HUES64 (cell line): ENCODE measurements around the gene FOSL1.

ENCODE experiments used
- H3K27ac ChIP-seq: 2 replicates; pipeline ENCODE4 v1.7.0; 2013; ENCODE audit warnings: low read depth, low read length, inconsistent platforms
- H3K27me3 ChIP-seq: 2 replicates; pipeline ENCODE4 v1.6.1; 2013; ENCODE audit warnings: mild to moderate bottlenecking, low read length; ENCODE audit not compliant: insufficient read depth
- H3K36me3 ChIP-seq: 2 replicates; pipeline ENCODE4 v1.6.1; 2013; ENCODE audit warnings: mild to moderate bottlenecking, low read length; ENCODE audit not compliant: insufficient read depth
- H3K4me1 ChIP-seq: 2 replicates; pipeline ENCODE4 v1.6.1; 2013; ENCODE audit warnings: mild to moderate bottlenecking, low read length, moderate library complexity; ENCODE audit not compliant: insufficient read depth
- H3K4me3 ChIP-seq: 2 replicates; pipeline ENCODE4 v1.5.1; 2013; ENCODE audit warnings: mild to moderate bottlenecking, low read length, moderate library complexity
- H3K9ac ChIP-seq: 2 replicates; pipeline ENCODE4 v1.6.1; 2013; ENCODE audit warnings: mild to moderate bottlenecking, low read depth, low read length
- H3K9me3 ChIP-seq: 2 replicates; pipeline ENCODE4 v1.6.1; 2013; ENCODE audit warnings: low read depth, low read length; ENCODE audit not compliant: insufficient read depth
- WGBS: fragments of 150-250, 120-280 bp; methylation state at CpG from one replicate; pipeline ENCODE4 v1.1.7; 2013; ENCODE audit warnings: missing lambda C conversion rate; 5-methylcytosine and 5-hydroxymethylcytosine counted together

FOSL1 gene

GRCh38 chr11:65937766-65938165, 37.6 kb upstream of the FOSL1 start:
- no peak overlapping the region for H3K27ac ChIP-seq
- peaks cover 3% of the 10 kb centered on the region; the same call in 1 of the 2 replicates for H3K4me1 ChIP-seq
- H3K9ac ChIP-seq: no peak overlapping the region
- WGBS: 76% methylated on average over 4 of the region's 4 CpGs
- no peaks in the 10 kb centered on the region for H3K36me3 ChIP-seq
- no peaks in the 10 kb centered on the region for H3K27me3 ChIP-seq
- no peaks in the 10 kb centered on the region for H3K9me3 ChIP-seq
- no peak overlapping the region for H3K4me3 ChIP-seq

GRCh38 chr11:65934014-65934413, 33.8 kb upstream of the FOSL1 start:
- Histone ChIP-seq H3K27me3 (no peaks in the 10 kb centered on the region), H3K4me1 (peaks cover 5% of the 10 kb centered on the region; the same call in 1 of the 2 replicates), H3K4me3 (no peak overlapping the region), H3K27ac (no peak overlapping the region), H3K9ac (no peak overlapping the region), H3K36me3 (no peaks in the 10 kb centered on the region), H3K9me3 (no peaks in the 10 kb centered on the region)
- 100% methylated on average over 1 of the region's 4 CpGs for WGBS

GRCh38 chr11:65932558-65932919, 32.4 kb upstream of the FOSL1 start:
- peak overlapping the region; percentile 15; the same call in 1 of the 2 replicates for H3K27ac ChIP-seq
- H3K4me1 ChIP-seq: peaks cover 11% of the 10 kb centered on the region; the same call in 1 of the 2 replicates
- no peaks in the 10 kb centered on the region for H3K36me3 ChIP-seq
- H3K27me3 ChIP-seq: no peaks in the 10 kb centered on the region
- 65% methylated on average over 8 of the region's 9 CpGs for WGBS
- H3K9me3 ChIP-seq: no peaks in the 10 kb centered on the region
- no peak overlapping the region for H3K4me3 ChIP-seq
- H3K9ac ChIP-seq: no peak overlapping the region

GRCh38 chr11:65931773-65932557, 31.8 kb upstream of the FOSL1 start:
- Histone ChIP-seq H3K27me3 (no peaks in the 10 kb centered on the region), H3K4me3 (no peak overlapping the region), H3K9me3 (no peaks in the 10 kb centered on the region), H3K36me3 (no peaks in the 10 kb centered on the region), H3K27ac (peak overlapping the region; percentile 15; the same call in 1 of the 2 replicates), H3K9ac (no peak overlapping the region), H3K4me1 (peaks cover 12% of the 10 kb centered on the region; the same call in 1 of the 2 replicates)
- 80% methylated on average over 13 of the region's 13 CpGs for WGBS

- Histone ChIP-seq H3K4me3 (no peak overlapping the region), H3K9ac (no peak overlapping the region)
Measured at GRCh38 chr11:65928667-65929066, 28.5 kb upstream of the FOSL1 start.

GRCh38 chr11:65927904-65928397, 27.8 kb upstream of the FOSL1 start:
- Histone ChIP-seq H3K36me3 (peaks cover 6% of the 10 kb centered on the region), H3K9ac (peak overlapping the region; percentile 41; the same call in 1 of the 2 replicates), H3K4me1 (peaks cover 11% of the 10 kb centered on the region; the same call in 1 of the 2 replicates), H3K9me3 (no peaks in the 10 kb centered on the region), H3K4me3 (no peak overlapping the region), H3K27ac (peak overlapping the region; percentile 35; the same call in 1 of the 2 replicates), H3K27me3 (no peaks in the 10 kb centered on the region)
- 79% methylated on average over 9 of the region's 9 CpGs for WGBS

More at GRCh38 chr11:65928667-65929066, 28.5 kb upstream of the FOSL1 start:
- Histone ChIP-seq H3K9me3 (no peaks in the 10 kb centered on the region), H3K4me1 (peaks cover 12% of the 10 kb centered on the region; the same call in 1 of the 2 replicates), H3K27me3 (no peaks in the 10 kb centered on the region), H3K27ac (no peak overlapping the region), H3K36me3 (no peaks in the 10 kb centered on the region)
- 90% methylated on average over 6 of the region's 6 CpGs for whole genome bisulfite sequencing

GRCh38 chr11:65925397-65925796, 25.2 kb upstream of the FOSL1 start:
- Histone ChIP-seq H3K9me3 (no peaks in the 10 kb centered on the region), H3K27ac (no peak overlapping the region), H3K36me3 (peaks cover 12% of the 10 kb centered on the region), H3K4me3 (no peak overlapping the region), H3K4me1 (peaks cover 7% of the 10 kb centered on the region; the same call in 1 of the 2 replicates), H3K27me3 (no peaks in the 10 kb centered on the region), H3K9ac (no peak overlapping the region)
- WGBS: 95% methylated on average over 2 of the region's 2 CpGs

GRCh38 chr11:65922565-65922964, 22.4 kb upstream of the FOSL1 start:
- H3K4me1 ChIP-seq: peaks cover under 1% of the 10 kb centered on the region; the same call in 1 of the 2 replicates
- 97% methylated on average over 3 of the region's 3 CpGs for WGBS
- no peak overlapping the region for H3K27ac ChIP-seq
- no peak overlapping the region for H3K9ac ChIP-seq
- no peak overlapping the region for H3K4me3 ChIP-seq
- no peaks in the 10 kb centered on the region for H3K9me3 ChIP-seq
- peaks cover 12% of the 10 kb centered on the region for H3K36me3 ChIP-seq
- no peaks in the 10 kb centered on the region for H3K27me3 ChIP-seq

GRCh38 chr11:65921876-65922275, 21.7 kb upstream of the FOSL1 start:
- no peaks in the 10 kb centered on the region for H3K27me3 ChIP-seq
- H3K4me3 ChIP-seq: no peak overlapping the region
- H3K36me3 ChIP-seq: peaks cover 12% of the 10 kb centered on the region
- no peaks in the 10 kb centered on the region for H3K9me3 ChIP-seq
- H3K27ac ChIP-seq: no peak overlapping the region
- no peaks in the 10 kb centered on the region for H3K4me1 ChIP-seq
- H3K9ac ChIP-seq: no peak overlapping the region
- WGBS: 94% methylated on average over 10 of the region's 10 CpGs

- H3K4me1 ChIP-seq: peaks cover 4% of the 10 kb centered on the region
- 92% methylated on average over 12 of the region's 12 CpGs for WGBS
- H3K9me3 ChIP-seq: no peaks in the 10 kb centered on the region
- H3K27me3 ChIP-seq: no peaks in the 10 kb centered on the region
- H3K36me3 ChIP-seq: peaks cover 12% of the 10 kb centered on the region
- H3K27ac ChIP-seq: no peak overlapping the region
- H3K4me3 ChIP-seq: no peak overlapping the region
- H3K9ac ChIP-seq: no peak overlapping the region
Measured at GRCh38 chr11:65921033-65921555, 20.9 kb upstream of the FOSL1 start.

GRCh38 chr11:65920372-65920802, 20.2 kb upstream of the FOSL1 start:
- no peaks in the 10 kb centered on the region for H3K9me3 ChIP-seq
- 86% methylated on average over 15 of the region's 15 CpGs for WGBS
- no peaks in the 10 kb centered on the region for H3K27me3 ChIP-seq
- H3K4me1 ChIP-seq: peaks cover 7% of the 10 kb centered on the region
- H3K9ac ChIP-seq: peak overlapping the region; percentile 67
- peak overlapping the region; percentile 85 for H3K4me3 ChIP-seq
- H3K27ac ChIP-seq: no peak overlapping the region
- H3K36me3 ChIP-seq: peaks cover 12% of the 10 kb centered on the region
